SH-SY5Y (cell line): ENCODE results near the gene HOXC13.

Source experiments
- GATA2 ChIP-seq: IDR thresholded peaks from 2 replicates; pipeline ENCODE4 v1.6.1; 2011; ENCODE audit warnings: mild to moderate bottlenecking, low read depth, low read length
- GATA3 ChIP-seq: IDR thresholded peaks from 2 replicates; pipeline ENCODE4 v1.6.1; 2011; ENCODE audit warnings: low read depth, mild to moderate bottlenecking, low read length, moderate library complexity

DNA sequence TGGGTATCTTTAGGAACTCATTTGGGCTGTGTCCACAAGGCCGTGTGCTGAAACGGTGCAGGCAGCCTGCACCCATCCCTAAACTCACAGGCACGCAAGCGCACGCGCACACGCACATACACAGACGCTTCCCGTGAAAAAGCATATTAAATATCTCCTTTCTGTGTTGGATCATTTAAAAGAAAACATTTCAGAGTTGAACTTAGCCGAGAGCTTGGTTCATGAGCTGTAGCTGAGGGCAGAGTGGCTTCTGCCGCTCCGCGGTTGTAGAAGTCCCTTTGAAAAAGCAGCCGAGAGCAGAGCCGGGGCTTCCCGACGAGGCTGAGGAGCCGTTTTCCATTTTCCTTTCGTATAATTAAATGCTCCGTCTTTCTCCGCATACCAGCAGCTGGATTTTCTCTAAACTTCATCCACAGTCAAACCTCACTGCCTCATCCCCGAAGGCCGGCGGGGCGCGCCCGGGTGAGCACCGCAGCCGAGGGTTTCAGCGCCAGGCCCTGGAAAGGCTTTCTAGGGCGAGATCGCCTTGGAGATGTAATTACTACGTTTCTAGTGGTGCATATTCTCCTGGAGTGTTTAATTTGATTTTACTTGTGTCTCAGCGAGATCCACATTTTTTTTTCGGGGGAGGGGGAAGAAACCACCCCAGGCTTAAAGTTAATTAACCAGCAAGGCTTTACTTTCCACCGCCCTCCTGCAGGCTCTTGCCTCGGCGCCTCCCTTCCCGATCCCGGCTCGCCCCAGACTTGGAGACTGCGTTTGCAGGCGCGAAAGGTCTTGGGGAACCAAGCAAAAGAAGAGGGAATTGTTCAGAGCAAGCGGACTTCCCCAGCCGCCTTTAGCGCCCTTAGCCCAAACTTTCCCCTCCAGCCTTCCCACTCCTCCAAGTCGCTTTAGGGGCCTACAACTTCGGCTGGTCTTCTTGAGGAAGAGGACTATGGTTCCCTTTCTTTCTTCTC, 3.0 kb upstream of the HOXC13 start:
- TF ChIP-seq GATA2: no peak
- TF ChIP-seq GATA3: no peak
